BLaER1 (cell line): ENCODE results near the gene H3-3A.
A peak's percentile ranks its signal among the peaks of the same experiment; 100 is the strongest.

ENCODE experiments used
- H3K27ac ChIP-seq: shearing (Covaris generic); formaldehyde crosslinking; 2 replicates; pipeline ENCODE4 v1.8.1; 2022
- H3K27me3 ChIP-seq: shearing (Covaris generic); formaldehyde crosslinking; 2 replicates; pipeline ENCODE4 v1.8.1; 2022
- H3K36me3 ChIP-seq: shearing (Covaris generic); formaldehyde crosslinking; 2 replicates; pipeline ENCODE4 v1.8.1; 2022
- H3K4me1 ChIP-seq: shearing (Covaris generic); formaldehyde crosslinking; 2 replicates; pipeline ENCODE4 v1.8.1; 2022
- H3K4me2 ChIP-seq: shearing (Covaris generic); formaldehyde crosslinking; 2 replicates; pipeline ENCODE4 v1.8.1; 2022
- H3K4me3 ChIP-seq: shearing (Covaris generic); formaldehyde crosslinking; 2 replicates; pipeline ENCODE4 v1.8.1; 2022
- H3K9ac ChIP-seq: shearing (Covaris generic); formaldehyde crosslinking; 2 replicates; pipeline ENCODE4 v1.8.1; 2022
- H3K9me3 ChIP-seq: shearing (Covaris generic); formaldehyde crosslinking; 2 replicates; pipeline ENCODE4 v1.8.1; 2022
- H4K20me1 ChIP-seq: shearing (Covaris generic); formaldehyde crosslinking; 2 replicates; pipeline ENCODE4 v1.8.1; 2022
- Cebpa-rat ChIP-seq: shearing (Covaris generic); IDR thresholded peaks from 2 replicates; pipeline ENCODE4 v1.8.1; 2022

The H3-3A gene

DNA sequence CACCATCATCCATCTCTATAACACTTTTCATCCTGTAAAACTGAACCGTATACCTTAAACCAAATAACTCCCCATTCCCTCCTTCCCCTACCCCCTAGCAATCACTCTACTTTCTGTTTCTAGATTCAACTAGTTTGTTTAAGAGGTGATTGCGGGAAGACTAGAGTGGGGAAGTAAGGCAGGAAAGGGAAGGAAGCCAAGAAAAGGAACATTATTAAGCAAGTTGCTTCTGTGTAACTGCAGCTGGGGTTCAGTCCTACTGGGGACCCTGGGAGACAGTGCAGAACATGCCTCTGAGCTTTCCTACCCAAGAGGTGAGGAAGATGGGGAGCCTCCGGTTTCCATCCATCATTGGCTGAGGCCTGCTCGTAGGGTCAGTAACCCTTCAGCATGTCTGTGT is 28.9 kb upstream of the H3-3A start:
- Histone ChIP-seq H3K9ac (no peak overlapping the region), H3K27ac (no peak overlapping the region), H3K4me2 (no peak overlapping the region), H3K4me1 (peaks cover 28% of the 10 kb centered on the region), H3K27me3 (no peaks in the 10 kb centered on the region), H3K36me3 (no peaks in the 10 kb centered on the region), H3K9me3 (no peaks in the 10 kb centered on the region), H3K4me3 (no peak overlapping the region), H4K20me1 (no peaks in the 10 kb centered on the region)
- no peak for TF ChIP-seq Cebpa-rat

GRCh38 chr1:226033991-226034390 is 28.5 kb upstream of the H3-3A start:
- no peak overlapping the region for H3K4me2 ChIP-seq
- no peak overlapping the region for H3K4me3 ChIP-seq
- H3K9me3 ChIP-seq: no peaks in the 10 kb centered on the region
- no peak for TF ChIP-seq Cebpa-rat
- H3K9ac ChIP-seq: no peak overlapping the region
- no peak overlapping the region for H3K27ac ChIP-seq
- H4K20me1 ChIP-seq: no peaks in the 10 kb centered on the region
- peaks cover 24% of the 10 kb centered on the region for H3K4me1 ChIP-seq
- no peaks in the 10 kb centered on the region for H3K27me3 ChIP-seq
- H3K36me3 ChIP-seq: no peaks in the 10 kb centered on the region

- Histone ChIP-seq H3K36me3 (no peaks in the 10 kb centered on the region), H3K4me1 (peaks cover 21% of the 10 kb centered on the region), H3K9me3 (no peaks in the 10 kb centered on the region), H4K20me1 (no peaks in the 10 kb centered on the region), H3K4me2 (no peak overlapping the region), H3K27me3 (no peaks in the 10 kb centered on the region), H3K9ac (no peak overlapping the region), H3K4me3 (no peak overlapping the region), H3K27ac (no peak overlapping the region)
- TF ChIP-seq Cebpa-rat: no peak
Observed at GRCh38 chr1:226034482-226034881, 28.0 kb upstream of the H3-3A start.

DNA sequence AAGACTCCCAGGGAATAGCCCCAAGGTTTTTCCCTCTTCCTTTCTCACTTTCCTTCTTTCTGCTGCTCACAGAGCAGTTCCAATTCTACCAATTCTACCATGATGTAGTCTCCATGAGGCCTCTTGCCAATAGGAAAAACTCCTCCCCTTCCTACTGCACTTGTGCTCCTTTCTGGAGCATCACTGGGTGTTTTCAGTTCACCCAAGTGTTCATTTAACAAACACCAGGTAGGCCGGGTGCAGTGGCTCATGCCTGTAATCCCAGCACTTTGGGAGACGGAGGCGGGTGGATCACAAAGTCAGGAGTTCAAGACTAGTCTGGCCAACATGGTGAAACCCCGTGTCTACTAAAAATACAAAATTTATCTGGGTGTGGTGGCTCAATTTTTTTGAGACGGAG is 26.6 kb upstream of the H3-3A start:
- no peak for TF ChIP-seq Cebpa-rat
- Histone ChIP-seq H3K36me3 (no peaks in the 10 kb centered on the region), H3K4me2 (no peak overlapping the region), H3K9ac (no peak overlapping the region), H4K20me1 (no peaks in the 10 kb centered on the region), H3K27me3 (no peaks in the 10 kb centered on the region), H3K4me3 (no peak overlapping the region), H3K9me3 (no peaks in the 10 kb centered on the region), H3K4me1 (peaks cover 22% of the 10 kb centered on the region), H3K27ac (no peak overlapping the region)

DNA sequence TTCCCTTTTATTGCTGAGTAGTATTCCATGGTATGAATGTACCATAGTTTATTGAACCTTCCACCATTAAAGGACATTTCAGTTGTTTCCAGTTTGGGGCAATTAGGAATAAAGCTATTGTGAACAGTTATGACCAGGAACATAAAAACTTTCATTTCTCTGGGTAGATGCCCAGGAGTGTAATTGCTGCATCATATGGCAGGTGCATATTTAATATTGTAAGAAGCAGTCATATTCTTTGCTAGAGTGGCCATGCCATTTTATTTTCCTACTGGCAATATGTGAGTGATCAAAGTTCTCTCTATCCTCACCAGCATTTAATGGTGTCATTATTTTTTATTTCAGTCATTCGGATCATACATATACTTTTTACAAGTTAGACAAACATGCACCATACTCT is 23.9 kb upstream of the H3-3A start:
- Histone ChIP-seq H3K4me1 (peaks cover 35% of the 10 kb centered on the region), H3K27me3 (no peaks in the 10 kb centered on the region), H4K20me1 (no peaks in the 10 kb centered on the region), H3K36me3 (no peaks in the 10 kb centered on the region), H3K9ac (no peak overlapping the region), H3K9me3 (no peaks in the 10 kb centered on the region), H3K4me3 (no peak overlapping the region), H3K4me2 (no peak overlapping the region), H3K27ac (no peak overlapping the region)
- TF ChIP-seq Cebpa-rat: no peak

DNA sequence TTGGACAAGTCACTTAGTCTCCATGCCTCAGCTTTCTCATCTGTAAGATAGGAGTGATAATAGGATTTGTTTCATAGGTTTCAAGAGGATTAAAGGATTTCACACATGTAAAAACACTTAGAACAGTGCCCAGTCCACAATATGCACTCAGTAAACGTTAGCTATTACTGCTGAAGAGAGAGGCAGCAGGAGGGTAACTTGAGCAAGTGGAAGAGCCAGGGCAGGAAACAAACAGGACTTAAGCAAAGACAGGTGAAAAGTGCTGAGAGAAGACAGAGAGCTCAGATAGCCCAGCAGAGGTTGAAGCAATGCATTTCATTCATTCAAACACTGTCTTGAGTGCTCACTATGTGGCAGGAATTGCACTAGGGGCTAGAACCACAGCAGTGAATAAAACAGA is 21.1 kb upstream of the H3-3A start:
- Histone ChIP-seq H3K4me1 (peaks cover 44% of the 10 kb centered on the region), H4K20me1 (no peaks in the 10 kb centered on the region), H3K4me3 (no peak overlapping the region), H3K36me3 (peaks cover 8% of the 10 kb centered on the region; the same call in 1 of the 2 replicates), H3K27ac (no peak overlapping the region), H3K9ac (no peak overlapping the region), H3K4me2 (no peak overlapping the region), H3K9me3 (peaks cover 7% of the 10 kb centered on the region; the same call in 1 of the 2 replicates), H3K27me3 (no peaks in the 10 kb centered on the region)
- no peak for TF ChIP-seq Cebpa-rat

- Histone ChIP-seq H3K9ac (no peak overlapping the region), H4K20me1 (no peaks in the 10 kb centered on the region), H3K4me2 (peak overlapping the region; percentile 57), H3K9me3 (peaks cover 7% of the 10 kb centered on the region; the same call in 1 of the 2 replicates), H3K36me3 (peaks cover 8% of the 10 kb centered on the region; the same call in 1 of the 2 replicates), H3K4me1 (peaks cover 41% of the 10 kb centered on the region), H3K27me3 (no peaks in the 10 kb centered on the region), H3K27ac (no peak overlapping the region), H3K4me3 (no peak overlapping the region)
- TF ChIP-seq Cebpa-rat: no peak
Observed at GRCh38 chr1:226044514-226045101, 17.9 kb upstream of the H3-3A start.

GRCh38 chr1:226046240-226046639 is 16.3 kb upstream of the H3-3A start:
- Histone ChIP-seq H4K20me1 (no peaks in the 10 kb centered on the region), H3K4me3 (no peak overlapping the region), H3K4me1 (peaks cover 26% of the 10 kb centered on the region), H3K27me3 (no peaks in the 10 kb centered on the region), H3K27ac (no peak overlapping the region), H3K9me3 (peaks cover 7% of the 10 kb centered on the region; the same call in 1 of the 2 replicates), H3K36me3 (peaks cover 14% of the 10 kb centered on the region; the same call in 1 of the 2 replicates), H3K4me2 (no peak overlapping the region), H3K9ac (no peak overlapping the region)
- no peak for TF ChIP-seq Cebpa-rat

GRCh38 chr1:226047495-226047894 is 15.0 kb upstream of the H3-3A start:
- Histone ChIP-seq H3K9ac (no peak overlapping the region), H3K27me3 (no peaks in the 10 kb centered on the region), H3K36me3 (peaks cover 21% of the 10 kb centered on the region; the same call in 1 of the 2 replicates), H3K4me3 (no peak overlapping the region), H3K27ac (no peak overlapping the region), H4K20me1 (no peaks in the 10 kb centered on the region), H3K4me2 (no peak overlapping the region), H3K4me1 (peaks cover 24% of the 10 kb centered on the region), H3K9me3 (peaks cover 7% of the 10 kb centered on the region; the same call in 1 of the 2 replicates)
- no peak for TF ChIP-seq Cebpa-rat

- peaks cover 11% of the 10 kb centered on the region for H3K4me1 ChIP-seq
- no peak overlapping the region for H3K4me2 ChIP-seq
- H3K27ac ChIP-seq: no peak overlapping the region
- H3K27me3 ChIP-seq: no peaks in the 10 kb centered on the region
- H3K4me3 ChIP-seq: no peak overlapping the region
- no peaks in the 10 kb centered on the region for H4K20me1 ChIP-seq
- no peak for TF ChIP-seq Cebpa-rat
- no peak overlapping the region for H3K9ac ChIP-seq
- peaks cover 33% of the 10 kb centered on the region for H3K36me3 ChIP-seq
- peaks cover 7% of the 10 kb centered on the region; the same call in 1 of the 2 replicates for H3K9me3 ChIP-seq
Observed at GRCh38 chr1:226048886-226049285, 13.6 kb upstream of the H3-3A start.

GRCh38 chr1:226050133-226050532 is 12.4 kb upstream of the H3-3A start:
- TF ChIP-seq Cebpa-rat: no peak
- Histone ChIP-seq H3K4me1 (no peaks in the 10 kb centered on the region), H3K9me3 (no peaks in the 10 kb centered on the region), H3K9ac (no peak overlapping the region), H3K27me3 (no peaks in the 10 kb centered on the region), H3K4me3 (no peak overlapping the region), H3K27ac (no peak overlapping the region), H4K20me1 (no peaks in the 10 kb centered on the region), H3K36me3 (peaks cover 38% of the 10 kb centered on the region), H3K4me2 (no peak overlapping the region)
